NCI-H510A treated with DMSO at 0.1 percent for 48 hours (cell line): ENCODE results near the gene WDR74.
"Not testable (repeated sequence)": the region's sequence is repeated elsewhere in the genome, so short reads cannot be mapped to it uniquely, and the experiment has no call there.

Source experiments
- DNase-seq: peaks from one replicate; lab custom pipeline; 2025; lab: John Stamatoyannopoulos, UW

The WDR74 gene

DNA sequence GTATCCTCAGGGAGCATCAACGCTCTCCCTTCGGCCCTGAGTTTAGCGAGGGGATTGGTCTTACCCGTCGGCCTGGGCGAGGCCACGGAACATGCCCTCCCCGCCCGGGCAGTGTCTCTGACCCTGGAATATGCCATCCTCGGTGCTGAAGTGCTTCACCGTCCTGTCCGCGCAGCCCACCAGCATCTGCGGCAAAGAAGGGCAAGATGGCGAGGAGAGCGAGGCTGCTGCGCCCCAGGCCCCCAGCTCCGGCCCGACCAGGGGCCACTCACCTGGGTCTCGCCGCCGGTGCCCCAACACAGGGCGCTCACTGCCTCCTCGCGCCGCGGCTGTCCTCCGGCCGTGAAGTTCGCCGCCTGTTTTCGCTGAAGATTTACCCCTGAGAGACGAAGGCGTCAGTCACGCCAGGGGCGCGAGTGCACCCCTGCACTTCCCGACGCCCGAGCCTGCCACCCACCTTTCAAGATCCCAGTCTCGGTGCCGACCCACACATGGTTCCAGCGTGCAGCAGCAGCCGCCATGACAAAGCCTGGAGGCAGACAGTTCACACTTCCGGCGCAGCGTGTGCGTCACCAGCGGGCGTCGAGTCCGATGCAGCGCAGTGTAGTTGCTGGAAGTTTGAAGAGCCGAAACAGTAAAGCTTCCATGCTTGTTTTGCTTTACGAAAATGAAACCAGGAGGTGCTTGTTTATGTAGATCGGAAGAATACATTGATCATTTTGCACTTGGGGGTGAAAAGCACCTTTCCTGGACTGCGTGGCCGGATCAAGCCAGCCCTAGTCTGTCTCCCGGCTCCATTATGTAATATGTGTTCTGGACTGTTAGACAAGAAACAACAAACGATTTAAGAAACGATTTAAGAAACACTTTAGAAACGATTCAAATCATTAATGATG lies at the start of gene WDR74:
WDR74 (minus strand) TSS at position 541 of the 896 bp plus-strand sequence; CDS start at position 521, 20 bp downstream.
- peak; percentile 89 for DNase-seq

- DNase-seq, result no peak
Observed at GRCh38 chr11:62889126-62889483, 49.7 kb upstream of the WDR74 start.

- DNase-seq, result no peak
Observed at GRCh38 chr11:62888406-62888805, 49.0 kb upstream of the WDR74 start.

DNA sequence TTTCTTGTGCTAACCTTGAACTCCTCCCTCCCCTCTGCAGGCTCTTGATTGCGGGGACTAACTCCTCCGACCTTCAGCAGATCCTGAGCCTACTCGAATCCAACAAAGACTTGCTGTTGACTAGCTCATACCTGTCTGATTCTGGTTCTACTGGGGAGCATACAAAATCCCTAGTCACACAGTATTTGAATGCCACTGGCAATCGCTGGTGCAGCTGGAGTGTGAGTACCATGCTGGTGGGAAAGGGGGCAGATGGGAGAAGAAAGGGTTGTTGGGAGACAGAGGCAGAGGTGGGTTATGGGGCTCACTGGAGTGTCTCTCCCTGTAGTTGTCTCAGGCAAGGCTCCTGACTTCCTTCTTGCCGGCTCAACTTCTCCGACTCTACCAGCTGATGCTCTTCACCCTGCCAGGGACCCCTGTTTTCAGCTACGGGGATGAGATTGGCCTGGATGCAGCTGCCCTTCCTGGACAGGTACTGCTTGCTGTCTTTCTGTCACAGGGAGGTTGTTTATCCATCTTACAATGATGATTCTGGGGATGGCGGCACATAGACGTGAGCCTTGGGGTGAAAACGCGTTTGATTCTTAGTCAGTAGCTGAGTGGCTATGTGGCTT lies 45.9 kb upstream of the WDR74 start:
- DNase-seq, result no peak

DNA sequence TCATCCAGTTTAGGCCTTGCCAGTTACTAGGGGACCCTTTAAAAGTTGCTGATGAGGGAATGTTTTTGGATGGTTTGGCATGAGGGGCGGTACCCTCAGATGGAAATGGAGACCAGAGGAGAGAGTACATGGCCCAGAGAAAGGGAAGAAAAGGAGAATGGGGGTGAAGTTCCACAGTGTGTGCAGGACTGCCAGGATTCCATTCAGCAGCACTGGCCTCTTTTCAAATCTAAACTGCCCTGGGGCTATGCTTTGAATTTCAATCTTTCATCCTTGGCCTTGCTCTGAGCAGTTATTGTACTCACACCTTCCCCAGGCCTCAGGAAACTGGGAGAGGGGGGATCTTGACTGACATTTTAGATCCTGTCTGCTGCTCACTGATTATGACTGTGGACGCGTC lies 44.3 kb upstream of the WDR74 start:
- DNase-seq, result no peak

DNA sequence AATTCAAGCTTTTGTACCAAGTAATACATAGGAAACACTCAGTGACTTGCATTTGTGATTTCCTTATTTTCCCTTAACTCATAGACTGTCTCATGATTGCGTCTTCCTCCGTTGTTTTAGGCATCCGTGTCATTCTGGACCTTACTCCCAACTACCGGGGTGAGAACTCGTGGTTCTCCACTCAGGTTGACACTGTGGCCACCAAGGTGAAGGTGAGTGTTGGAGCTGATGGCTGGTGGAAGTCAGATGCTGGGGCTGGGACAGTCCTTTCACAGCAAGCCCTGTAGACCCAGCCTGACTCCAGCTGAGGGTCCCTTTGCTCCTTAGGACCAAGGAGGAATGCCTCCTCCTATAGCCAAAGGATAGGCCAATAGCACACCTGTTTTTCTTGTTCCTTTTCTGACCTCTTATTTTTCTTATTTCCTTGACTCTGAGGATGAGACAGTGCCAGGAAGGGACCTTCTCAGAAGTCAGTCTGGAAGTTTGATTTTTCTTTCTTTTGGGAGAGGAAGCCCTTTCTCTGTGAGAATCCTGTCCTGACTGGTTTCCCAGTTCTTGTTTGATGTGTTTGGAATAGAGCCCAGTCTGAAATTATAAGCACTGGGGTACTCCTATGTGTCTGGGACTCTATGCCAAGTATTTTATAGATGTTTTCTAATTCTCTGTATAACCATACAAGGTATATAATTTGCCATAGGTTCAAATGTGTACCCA lies 43.6 kb upstream of the WDR74 start:
- no peak for DNase-seq

DNA sequence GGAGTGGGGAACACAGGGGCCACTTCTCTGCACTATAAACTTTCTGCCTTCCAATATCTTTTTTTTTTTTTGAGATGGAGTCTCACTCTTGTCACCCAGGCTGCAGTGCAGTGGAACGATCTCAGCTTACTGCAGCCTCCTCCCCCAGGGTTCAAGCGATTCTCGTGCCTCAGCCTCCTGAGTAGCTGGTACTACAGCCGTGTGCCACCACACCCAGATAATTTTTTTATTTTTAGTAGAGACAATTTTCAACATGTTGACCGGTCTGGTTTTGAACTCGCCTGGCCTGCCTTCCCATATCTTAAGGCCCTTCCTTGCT lies 43.0 kb upstream of the WDR74 start:
- DNase-seq, result no peak

DNA sequence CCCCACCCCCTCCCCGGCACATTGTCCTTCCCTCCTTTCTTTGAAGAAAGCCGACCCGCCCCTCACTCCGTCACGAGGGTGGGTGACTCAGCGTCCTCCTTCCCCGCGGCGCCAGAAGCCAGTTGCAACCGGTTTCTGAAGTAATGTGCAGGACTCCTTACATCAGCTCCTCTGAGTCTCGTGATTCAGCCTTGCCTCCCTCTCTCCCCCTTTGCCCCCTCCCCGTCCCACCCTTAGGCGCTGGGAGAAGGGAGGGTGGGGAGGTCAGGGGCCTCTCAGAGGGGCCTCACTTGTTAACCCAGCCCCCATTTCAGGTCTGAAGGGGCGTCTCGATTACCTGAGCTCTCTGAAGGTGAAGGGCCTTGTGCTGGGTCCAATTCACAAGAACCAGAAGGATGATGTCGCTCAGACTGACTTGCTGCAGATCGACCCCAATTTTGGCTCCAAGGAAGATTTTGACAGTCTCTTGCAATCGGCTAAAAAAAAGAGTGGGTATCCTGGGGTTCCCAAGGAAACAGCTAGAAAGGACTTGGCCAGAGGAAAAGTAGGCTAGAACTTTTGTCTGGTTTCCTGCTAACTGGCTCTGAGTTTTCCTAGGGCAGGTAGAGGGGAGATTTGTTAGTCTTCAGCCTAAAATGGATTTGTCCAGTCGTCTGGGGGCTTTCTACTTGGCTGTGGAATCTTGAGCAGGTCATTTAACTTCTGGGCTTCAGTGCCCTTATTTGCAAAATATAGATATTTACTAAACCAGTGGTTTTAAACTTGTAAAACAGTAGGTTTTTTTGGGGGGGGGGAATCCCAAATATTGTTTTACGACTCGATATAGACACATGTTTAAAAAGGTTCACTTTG lies 42.4 kb upstream of the WDR74 start:
- peak; percentile 83 for DNase-seq

GRCh38 chr11:62880803-62881578 lies 41.6 kb upstream of the WDR74 start, which contains the start of gene SLC3A2:
Gene SLC3A2 (plus strand): TSS chr11:62880896. CDS start chr11:62881024, 128 bp downstream.
- DNase-seq, result peak; percentile 83

GRCh38 chr11:62880231-62880802 lies 40.9 kb upstream of the WDR74 start:
- DNase-seq, result no peak

DNA sequence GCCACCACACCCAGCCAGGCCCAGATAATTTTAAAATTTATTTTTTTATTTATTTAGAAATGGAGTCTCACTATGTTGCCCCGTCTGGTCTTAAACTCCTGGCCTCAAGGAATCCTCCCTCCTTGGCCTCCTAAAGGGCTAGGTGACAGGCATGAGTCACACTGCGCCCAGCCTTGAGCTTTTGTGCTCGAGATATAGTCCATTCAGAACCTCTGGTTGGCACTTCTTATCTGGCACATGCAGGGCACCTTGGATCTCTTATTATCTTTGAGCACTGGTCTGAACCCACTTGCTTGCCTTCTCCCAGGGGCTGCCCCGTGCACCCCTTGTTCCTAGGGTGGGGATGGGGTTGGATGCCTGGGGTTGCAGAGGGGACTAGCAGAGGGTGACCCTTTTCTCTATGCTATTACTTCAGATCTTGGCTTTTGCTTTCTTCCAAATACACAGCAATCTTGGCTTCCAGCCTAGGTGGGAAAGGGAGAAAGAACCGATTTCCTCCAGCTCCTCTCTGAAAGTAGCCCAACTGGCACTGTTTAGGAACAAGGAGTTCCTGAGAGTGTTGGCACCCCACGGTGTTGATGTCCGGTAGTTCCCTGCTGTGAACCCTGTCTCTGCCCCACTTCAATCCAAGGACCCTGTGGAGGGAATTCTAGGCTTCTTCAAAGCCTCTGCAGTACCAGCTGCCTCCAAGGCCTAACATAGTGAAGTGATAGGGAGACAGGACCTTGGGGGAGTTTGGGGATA lies 40.0 kb upstream of the WDR74 start:
- DNase-seq, result no peak

- no peak for DNase-seq
Observed at GRCh38 chr11:62876712-62877111, 37.3 kb upstream of the WDR74 start.

GRCh38 chr11:62875698-62876478 lies 36.5 kb upstream of the WDR74 start:
- no peak for DNase-seq

DNA sequence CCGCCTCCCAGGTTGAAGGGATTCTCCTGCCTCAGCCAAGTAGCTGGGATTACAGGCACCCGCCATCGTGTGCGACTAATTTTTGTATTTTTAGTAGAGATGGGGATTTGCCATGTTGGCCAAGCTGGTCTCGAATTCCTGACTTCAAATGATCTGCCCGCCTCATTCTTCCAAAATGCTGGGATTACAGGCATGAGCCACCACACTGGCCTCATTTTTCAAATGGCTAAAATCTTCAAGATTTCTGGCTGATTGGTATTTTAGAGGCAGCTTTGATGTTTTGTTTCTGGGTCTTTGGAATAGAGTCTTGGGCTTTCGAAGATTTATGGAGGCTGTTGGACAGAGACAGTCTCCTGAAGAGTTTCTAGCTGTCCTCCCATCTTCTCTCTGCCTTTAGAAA lies 35.5 kb upstream of the WDR74 start:
- no peak for DNase-seq

- no peak for DNase-seq
Observed at GRCh38 chr11:62865635-62866034, 26.2 kb upstream of the WDR74 start.

DNA sequence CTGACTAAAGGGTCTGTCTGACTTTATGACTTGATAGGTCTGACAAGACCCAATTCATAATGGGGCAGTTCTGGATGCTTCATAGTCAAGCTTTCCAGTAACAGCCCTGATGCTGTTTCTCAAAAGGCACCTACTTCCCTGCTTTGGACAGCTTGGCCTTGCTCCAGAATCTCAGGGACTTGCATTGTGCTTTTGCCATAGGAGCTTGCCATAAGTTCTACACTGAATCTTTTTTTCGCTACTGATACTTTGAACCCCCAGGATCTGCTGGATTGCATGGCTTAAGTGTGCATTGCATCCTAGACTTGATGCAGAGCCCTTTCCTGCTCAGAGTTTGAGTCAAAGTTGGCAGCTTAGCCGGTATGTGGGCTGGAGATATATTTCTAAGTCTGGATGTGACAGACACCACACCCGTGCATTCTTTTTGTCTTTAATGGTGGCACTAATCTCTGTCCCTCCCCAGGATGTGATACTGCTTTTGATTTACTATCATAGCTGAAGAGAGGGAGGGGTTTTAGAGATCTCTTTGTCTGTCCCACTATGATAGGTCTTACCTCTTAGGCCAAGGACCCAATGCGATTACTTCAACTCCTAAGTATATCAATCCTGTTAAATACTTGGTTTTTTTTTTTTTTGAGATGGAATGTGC lies 24.4 kb upstream of the WDR74 start:
- DNase-seq, result no peak

DNA sequence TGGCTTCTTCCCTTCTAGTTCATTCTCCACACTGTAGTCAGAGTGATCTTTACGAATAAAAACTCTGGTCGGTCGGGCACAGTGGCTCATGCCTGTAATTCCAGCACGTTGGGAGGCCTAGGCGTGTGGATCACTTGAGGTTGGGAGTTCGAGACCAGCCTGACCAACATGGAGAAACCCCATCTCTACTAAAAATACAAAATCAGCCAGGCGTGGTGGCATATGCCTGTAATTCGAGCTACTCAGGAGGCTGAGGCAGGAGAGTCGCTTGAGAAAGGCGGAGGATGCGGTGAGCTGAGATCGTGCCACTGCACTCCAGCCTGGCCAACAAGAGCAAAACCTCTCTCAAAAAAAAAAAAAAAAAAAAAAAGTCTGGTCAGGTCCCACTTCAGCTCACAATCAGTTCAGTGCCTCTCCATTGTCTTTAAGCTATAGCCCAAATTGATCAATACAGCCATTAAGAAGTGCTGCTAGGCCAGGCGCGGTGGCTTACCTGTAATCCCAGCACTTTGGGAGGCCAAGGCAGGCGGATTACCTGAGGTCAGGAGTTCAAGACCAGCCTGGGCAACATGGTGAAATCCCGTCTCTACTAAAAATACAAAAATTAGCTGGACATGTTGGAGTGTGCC lies 22.3 kb upstream of the WDR74 start:
- DNase-seq, result not testable (repeated sequence)

DNA sequence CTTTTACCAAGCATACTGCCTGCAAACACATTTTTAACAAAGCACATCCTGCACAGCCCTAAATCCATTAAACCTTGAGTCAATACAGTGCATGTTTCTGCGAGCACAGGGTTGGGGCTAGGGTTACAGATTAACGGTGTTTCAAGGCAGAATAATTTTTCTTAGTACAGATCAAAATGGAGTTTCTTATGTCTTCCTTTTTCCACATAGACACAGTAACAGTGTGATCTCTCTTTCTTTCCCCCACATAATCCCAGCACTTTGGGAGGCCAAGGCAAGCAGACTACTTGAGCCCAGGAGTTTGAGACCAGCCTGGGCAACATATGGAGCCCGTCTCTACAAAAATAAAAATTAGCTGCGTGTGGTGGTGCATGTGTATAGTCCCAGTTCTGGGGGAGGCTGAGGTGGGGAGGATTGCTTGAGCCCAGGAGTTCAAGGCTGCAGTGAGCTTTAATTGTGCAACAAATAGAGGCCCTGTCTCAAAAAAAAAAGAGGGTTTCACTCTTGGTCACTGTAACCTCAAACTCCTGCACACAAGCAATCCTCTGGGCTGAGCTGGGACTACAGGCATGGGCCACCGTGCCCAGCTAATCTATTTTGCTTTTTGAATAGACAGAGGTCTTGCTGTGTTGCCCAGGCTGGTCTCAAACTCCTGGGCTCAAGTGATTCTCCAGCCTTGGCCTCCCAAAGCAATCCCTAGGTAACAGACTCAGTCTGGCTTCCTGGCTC lies 21.6 kb upstream of the WDR74 start:
- DNase-seq, result no peak
